H9 (cell line): ENCODE measurements around the gene MYCBP2. TPM values are rescaled to one million over a fixed set of nuclear protein-coding genes. Genes with fewer than 3 reads are reported as not detected.

Source experiments
- DNase-seq: peaks from one replicate; pipeline ENCODE4 v3.0.0-alpha.2; 2017
- H2AFZ ChIP-seq: one replicate; pipeline ENCODE4 v1.6.1; 2013; ENCODE audit warnings: mild to moderate bottlenecking, low read length, control low read depth, moderate library complexity
- H2AK5ac ChIP-seq: 2 replicates; pipeline ENCODE4 v1.6.1; 2013; ENCODE audit warnings: low read length, control low read depth, mixed read lengths; ENCODE audit not compliant: insufficient read length
- H2BK120ac ChIP-seq: one replicate; pipeline ENCODE4 v1.6.1; 2013; ENCODE audit warnings: low read depth, mild to moderate bottlenecking, low read length, control low read depth, inconsistent platforms; ENCODE audit not compliant: poor library complexity, severe bottlenecking
- H2BK12ac ChIP-seq: 2 replicates; pipeline ENCODE4 v1.6.1; 2013; ENCODE audit warnings: low read length, control low read depth, mixed read lengths, low read depth; ENCODE audit not compliant: insufficient read length
- H2BK15ac ChIP-seq: 2 replicates; pipeline ENCODE4 v1.6.1; 2013; ENCODE audit warnings: low read depth, low read length, control low read depth
- H2BK20ac ChIP-seq: one replicate; pipeline ENCODE4 v1.6.1; 2013; ENCODE audit warnings: low read depth, mild to moderate bottlenecking, low read length, control low read depth, inconsistent platforms; ENCODE audit not compliant: poor library complexity, severe bottlenecking
- H2BK5ac ChIP-seq: 2 replicates; pipeline ENCODE4 v1.6.1; 2013; ENCODE audit warnings: low read length, control low read depth, mixed read lengths; ENCODE audit not compliant: insufficient read length
- H3K14ac ChIP-seq: 2 replicates; pipeline ENCODE4 v1.6.1; 2013; ENCODE audit warnings: low read length, control low read depth; ENCODE audit not compliant: insufficient read depth
- H3K18ac ChIP-seq: 2 replicates; pipeline ENCODE4 v1.6.1; 2013; ENCODE audit warnings: low read depth, mild to moderate bottlenecking, mixed read lengths, low read length, control low read depth; ENCODE audit not compliant: insufficient read length
- H3K23ac ChIP-seq: 2 replicates; pipeline ENCODE4 v1.6.1; 2013; ENCODE audit warnings: low read length, control low read depth, mixed read lengths, low read depth; ENCODE audit not compliant: insufficient read length
- H3K23me2 ChIP-seq: 2 replicates; pipeline ENCODE4 v1.6.1; 2013; ENCODE audit warnings: low read depth, mild to moderate bottlenecking, mixed read lengths, low read length, control low read depth; ENCODE audit not compliant: insufficient read length, poor library complexity, severe bottlenecking
- H3K27ac ChIP-seq: 2 replicates; pipeline ENCODE4 v1.5.1; 2013; ENCODE audit warnings: low read length, control low read depth, mixed read lengths, low read depth; ENCODE audit not compliant: insufficient read length
- H3K27me3 ChIP-seq: 2 replicates; pipeline ENCODE4 v1.6.1; 2013; ENCODE audit warnings: low read length, control low read depth, inconsistent platforms; ENCODE audit not compliant: insufficient read depth
- H3K4ac ChIP-seq: 2 replicates; pipeline ENCODE4 v1.6.1; 2013; ENCODE audit warnings: low read depth, mild to moderate bottlenecking, control low read depth, inconsistent platforms, low read length, moderate library complexity
- H3K4me1 ChIP-seq: 2 replicates; pipeline ENCODE4 v1.6.1; 2013; ENCODE audit warnings: low read length, control low read depth, inconsistent platforms; ENCODE audit not compliant: insufficient read depth
- H3K4me2 ChIP-seq: 2 replicates; pipeline ENCODE4 v1.6.1; 2013; ENCODE audit warnings: low read length, control low read depth, mixed read lengths; ENCODE audit not compliant: insufficient read length, insufficient read depth
- H3K56ac ChIP-seq: 2 replicates; pipeline ENCODE4 v1.6.1; 2013; ENCODE audit warnings: low read depth, mild to moderate bottlenecking, mixed read lengths, low read length, control low read depth; ENCODE audit not compliant: insufficient read length
- H3K79me1 ChIP-seq: 2 replicates; pipeline ENCODE4 v1.6.1; 2013; ENCODE audit warnings: low read depth, mild to moderate bottlenecking, moderate library complexity, low read length, control low read depth, inconsistent platforms; ENCODE audit not compliant: insufficient read depth, poor library complexity, severe bottlenecking
- H3K79me2 ChIP-seq: 2 replicates; pipeline ENCODE4 v1.6.1; 2013; ENCODE audit warnings: low read length, control low read depth, inconsistent platforms; ENCODE audit not compliant: insufficient read depth
- H3K9ac ChIP-seq: 2 replicates; pipeline ENCODE4 v1.6.1; 2013; ENCODE audit warnings: low read length, control low read depth, mixed read lengths; ENCODE audit not compliant: insufficient read length; ENCODE audit errors: extremely low read depth
- H3K9me3 ChIP-seq: one replicate; pipeline ENCODE4 v1.6.1; 2013; ENCODE audit warnings: low read depth, low read length, inconsistent platforms; ENCODE audit not compliant: control insufficient read depth
- H3T11ph ChIP-seq: one replicate; pipeline ENCODE4 v1.6.1; 2013; ENCODE audit warnings: mild to moderate bottlenecking, low read length, control low read depth, inconsistent platforms
- H4K20me1 ChIP-seq: one replicate; pipeline ENCODE4 v1.6.1; 2013; ENCODE audit not compliant: control insufficient read depth, insufficient read length, insufficient read depth
- H4K5ac ChIP-seq: 2 replicates; pipeline ENCODE4 v1.6.1; 2013; ENCODE audit warnings: low read depth, mild to moderate bottlenecking, mixed read lengths, low read length, control low read depth; ENCODE audit not compliant: insufficient read length
- H4K8ac ChIP-seq: replicated peaks from 2 replicates; pipeline ENCODE4 v1.6.1; 2013; ENCODE audit warnings: low read length, control low read depth, mixed read lengths, low read depth; ENCODE audit not compliant: insufficient read length
- H4K91ac ChIP-seq: 2 replicates; pipeline ENCODE4 v1.6.1; 2013; ENCODE audit warnings: low read depth, mild to moderate bottlenecking, moderate library complexity, mixed read lengths, low read length, control low read depth; ENCODE audit not compliant: insufficient read length
- H3K27ac Mint-ChIP-seq, 3 experiments: 2 replicates in 2 of 3; 3 replicates in 1 of 3; pipeline ENCODE4 v1.8.0; 2020 to 2021; ENCODE audit warnings: mixed read lengths in 3 of 3, mild to moderate bottlenecking in 1 of 3, moderate library complexity in 1 of 3
- H3K27me3 Mint-ChIP-seq: 2 replicates; pipeline ENCODE4 v1.8.0; 2021; ENCODE audit warnings: low read depth, mild to moderate bottlenecking, moderate library complexity, mixed read lengths
- H3K36me3 Mint-ChIP-seq, 3 experiments: 2 replicates in 2 of 3; 3 replicates in 1 of 3; pipeline ENCODE4 v1.8.0; 2020 to 2021; ENCODE audit warnings: low read depth in 3 of 3, mixed read lengths in 3 of 3; ENCODE audit not compliant: insufficient read depth in 1 of 3
- H3K4me1 Mint-ChIP-seq, 2 experiments: 2 replicates each; pipeline ENCODE4 v1.8.0; 2020; ENCODE audit warnings: mixed read lengths in 2 of 2
- H3K4me3 Mint-ChIP-seq, 2 experiments: 2 replicates in 1 of 2; 3 replicates in 1 of 2; pipeline ENCODE4 v1.8.0; 2020 to 2021; ENCODE audit warnings: mild to moderate bottlenecking in 2 of 2, mixed read lengths in 2 of 2, moderate library complexity in 1 of 2
- H3K9me3 Mint-ChIP-seq, 2 experiments: 2 replicates in 1 of 2; 3 replicates in 1 of 2; pipeline ENCODE4 v1.8.0; 2020; ENCODE audit warnings: mild to moderate bottlenecking in 2 of 2, mixed read lengths in 2 of 2, moderate library complexity in 1 of 2
- CTCF ChIP-seq: fragments of 200-600 bp; sonication (generic); conservative IDR thresholded peaks from 3 replicates; pipeline ENCODE4 v1.8.0; 2021; ENCODE audit warnings: antibody characterized with exemption, mild to moderate bottlenecking
- WGBS: extraction: QIAGEN DNeasy Blood & Tissue Kit; methylation state at CpG from one replicate; pipeline ENCODE4 v1.1.7; 2013; ENCODE audit warnings: missing lambda C conversion rate, low lambda C conversion rate, mixed read lengths; ENCODE audit not compliant: insufficient read length; ENCODE audit errors: extremely low coverage; 5-methylcytosine and 5-hydroxymethylcytosine counted together
- total RNA-seq: library from RNA; stranded (reverse); gene quantifications from 2 replicates; pipeline ENCODE4 v1.2.1, GENCODE V29; 2021

MYCBP2 gene
- total RNA-seq, 1 experiment from 2014 or later = 32.0 TPM

- Histone ChIP-seq H3K79me2 (no peaks in the 10 kb centered on the region), H3K4ac (no peak overlapping the region), H3K27me3 (no peaks in the 10 kb centered on the region; the same call in 1 of the 2 replicates), H3K9me3 (no peaks in the 10 kb centered on the region), H3K14ac (no peak overlapping the region), H3K4me2 (no peak overlapping the region), H3K79me1 (no peaks in the 10 kb centered on the region), H2BK5ac (no peak overlapping the region), H2BK15ac (no peak overlapping the region), H3K23ac (no peak overlapping the region), H3K4me1 (peaks cover 7% of the 10 kb centered on the region; the same call in 1 of the 2 replicates), H4K91ac (no peak overlapping the region), H2BK120ac (no peak overlapping the region), H3K23me2 (no peaks in the 10 kb centered on the region), H3K27ac (no peak overlapping the region), H2BK12ac (no peak overlapping the region), H4K5ac (no peak overlapping the region), H3K56ac (no peak overlapping the region), H3K18ac (no peak overlapping the region), H2BK20ac (no peak overlapping the region), H4K20me1 (no peaks in the 10 kb centered on the region), H2AFZ (no peak overlapping the region), H3T11ph (no peak overlapping the region), H2AK5ac (no peak overlapping the region), H3K9ac (no peak overlapping the region), H4K8ac (no peak overlapping the region)
- no CpG with 5 or more reads among the region's 1 CpG for WGBS
- H3K9me3 Mint-ChIP-seq = peaks cover 0 to 2% of the 10 kb centered on the region in 2 experiments; a peak in 3 of 5 replicates
- TF ChIP-seq CTCF = no peak
- no peak for DNase-seq
- no peak overlapping the region; a peak in 1 of 5 replicates for H3K4me3 Mint-ChIP-seq
- H3K4me1 Mint-ChIP-seq = peaks cover 31 to 34% of the 10 kb centered on the region in 2 experiments
- H3K27ac Mint-ChIP-seq = no peak overlapping the region; a peak in 2 of 7 replicates
- H3K36me3 Mint-ChIP-seq = peaks cover 0 to 4% (median 0%) of the 10 kb centered on the region in 3 experiments; a peak in 2 of 7 replicates
- no peaks in the 10 kb centered on the region; the same call in none of the 2 replicates for H3K27me3 Mint-ChIP-seq
Observed at GRCh38 chr13:77373502-77373901, 46.6 kb upstream of the MYCBP2 start.
